ENCODE data around the gene FDXR.

FDXR gene

DNA sequence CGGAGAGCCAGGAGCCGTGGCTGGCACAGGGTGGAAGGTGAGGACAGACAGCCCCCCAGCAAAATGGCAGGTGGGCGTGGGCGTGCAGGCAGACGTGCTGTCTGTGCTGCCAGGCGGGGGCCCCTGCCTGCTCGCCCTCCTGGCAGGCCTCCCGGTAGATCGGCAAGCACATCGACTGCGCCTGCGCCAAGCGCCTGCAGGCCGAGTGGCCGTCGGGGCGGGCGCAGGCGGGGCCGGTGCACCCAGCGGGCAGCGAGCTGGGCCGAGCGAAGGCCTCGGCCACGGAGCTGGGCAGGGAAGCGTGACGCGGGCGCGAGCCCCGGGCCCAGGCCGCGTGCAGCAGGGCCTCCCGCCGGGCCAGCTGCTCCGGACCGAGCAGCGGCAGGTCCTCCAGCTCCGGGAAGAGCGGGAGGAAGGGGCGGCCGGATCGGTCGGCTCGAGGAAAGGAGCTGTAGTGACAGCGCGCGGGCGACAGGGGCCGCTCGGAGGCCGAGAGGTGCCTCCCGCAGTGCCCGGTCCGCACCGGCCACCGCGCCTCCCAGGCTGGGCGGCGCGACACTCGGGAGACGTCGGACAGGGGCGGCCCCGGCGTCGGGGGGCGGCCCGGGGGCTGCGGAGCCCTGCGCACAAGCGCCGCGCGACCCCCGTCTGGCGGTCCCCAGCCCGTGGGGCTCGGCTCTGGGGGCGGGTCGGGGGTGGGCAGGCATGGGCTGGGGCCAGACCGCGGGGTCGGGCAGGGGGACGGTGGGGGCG is 30.0 kb downstream of the FDXR start:
- Histone ChIP-seq H3K4ac (ENCODE audit: low read depth, low read length) (no peak overlapping the region), H3K27me3 (ENCODE audit: insufficient read depth, low read length, poor library complexity) (peaks cover 2% of the 10 kb centered on the region), H3K23ac (ENCODE audit: low read length) (peak overlapping the region; percentile 66), H4K5ac (ENCODE audit: low read length) (no peak overlapping the region), H3K4me2 (ENCODE audit: low read length) (peak overlapping the region; percentile 83), H3K4me3 (ENCODE audit: low read length) (no peak overlapping the region), H3K79me1 (ENCODE audit: low read length) (no peaks in the 10 kb centered on the region), H3K18ac (ENCODE audit: low read length) (no peak overlapping the region), H4K8ac (ENCODE audit: low read depth, low read length) (no peak overlapping the region), H2AK5ac (ENCODE audit: low read length) (no peak overlapping the region), H3K4me1 (ENCODE audit: control insufficient read depth, low read depth, low read length) (peaks cover 4% of the 10 kb centered on the region), H3K36me3 (ENCODE audit: control insufficient read depth, insufficient read depth, low read length) (no peaks in the 10 kb centered on the region), H2BK5ac (ENCODE audit: low read length) (no peak overlapping the region), H3K27ac (ENCODE audit: low read depth, low read length) (no peak overlapping the region), H3K56ac (ENCODE audit: low read length) (peak overlapping the region; percentile 81), H2BK120ac (ENCODE audit: low read depth, low read length) (no peak overlapping the region), H3K9ac (ENCODE audit: low read length) (peak overlapping the region; percentile 56), H3K79me2 (ENCODE audit: control insufficient read depth, insufficient read depth, low read length) (no peaks in the 10 kb centered on the region), H2BK15ac (replicated peaks; ENCODE audit: low read depth) (no peak overlapping the region)
- peak; percentile 64 for DNase-seq
- no CpG with 5 or more reads among the region's 88 CpGs for WGBS (ENCODE audit: extremely low coverage, insufficient coverage, low lambda C conversion rate)

DNA sequence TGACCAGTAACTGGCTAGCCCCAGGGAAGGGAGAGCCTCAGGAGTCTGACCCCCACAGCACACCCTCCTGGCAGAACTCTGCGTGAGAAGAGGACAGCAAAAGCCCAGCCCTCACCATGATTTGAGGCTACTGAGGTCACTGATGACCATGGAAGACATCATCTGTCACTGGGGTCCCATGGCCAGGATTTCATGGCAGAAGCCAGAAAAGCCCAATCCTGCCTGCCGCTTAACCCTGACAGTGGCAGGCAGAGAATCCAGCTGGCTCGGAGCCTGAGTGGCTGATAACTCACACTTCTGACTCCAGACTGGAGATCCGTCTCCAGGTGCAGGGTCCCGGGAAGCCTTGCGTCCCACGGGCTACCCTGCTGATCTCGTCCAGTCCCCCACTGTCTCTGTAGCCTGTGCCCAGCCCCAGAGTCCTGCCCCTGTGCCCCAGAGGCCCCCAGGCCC is 30.6 kb downstream of the FDXR start:
- H4K5ac ChIP-seq (ENCODE audit: low read length), result no peak overlapping the region
- WGBS (ENCODE audit: extremely low coverage, insufficient coverage, low lambda C conversion rate), result no CpG with 5 or more reads among the region's 8 CpGs

GRCh38 chr17:74840989-74841666 is 31.7 kb downstream of the FDXR start:
- no peak overlapping the region for H4K8ac ChIP-seq (ENCODE audit: low read depth, low read length)
- H4K5ac ChIP-seq (ENCODE audit: low read length), result no peak overlapping the region
- no CpG with 5 or more reads among the region's 13 CpGs for WGBS (ENCODE audit: extremely low coverage, insufficient coverage, low lambda C conversion rate)
- H3K4me1 ChIP-seq (ENCODE audit: control insufficient read depth, low read depth, low read length), result peaks cover 4% of the 10 kb centered on the region
- no peak overlapping the region for H2AK5ac ChIP-seq (ENCODE audit: low read length)
- H2BK5ac ChIP-seq (ENCODE audit: low read length), result no peak overlapping the region
- no peak overlapping the region for H3K4me3 ChIP-seq (ENCODE audit: low read length)
- no peaks in the 10 kb centered on the region for H3K79me2 ChIP-seq (ENCODE audit: control insufficient read depth, insufficient read depth, low read length)
- H3K9ac ChIP-seq (ENCODE audit: low read length), result no peak overlapping the region
- H3K56ac ChIP-seq (ENCODE audit: low read length), result peak overlapping the region; percentile 25
- DNase-seq, result peak; percentile 34
- no peaks in the 10 kb centered on the region for H3K79me1 ChIP-seq (ENCODE audit: low read length)
- peaks cover 2% of the 10 kb centered on the region for H3K27me3 ChIP-seq (ENCODE audit: insufficient read depth, low read length, poor library complexity)
- no peak overlapping the region for H3K4me2 ChIP-seq (ENCODE audit: low read length)
- no peak overlapping the region for H3K27ac ChIP-seq (ENCODE audit: low read depth, low read length)
- no peak overlapping the region for H3K4ac ChIP-seq (ENCODE audit: low read depth, low read length)
- H3K36me3 ChIP-seq (ENCODE audit: control insufficient read depth, insufficient read depth, low read length), result no peaks in the 10 kb centered on the region
- no peak overlapping the region for H3K18ac ChIP-seq (ENCODE audit: low read length)
- H3K23ac ChIP-seq (ENCODE audit: low read length), result no peak overlapping the region
- H2BK15ac ChIP-seq (replicated peaks; ENCODE audit: low read depth), result no peak overlapping the region
- no peak overlapping the region for H2BK120ac ChIP-seq (ENCODE audit: low read depth, low read length)

More for the DNA sequence above, 30.6 kb downstream of the FDXR start:
- Histone ChIP-seq H3K27ac (ENCODE audit: low read depth, low read length) (no peak overlapping the region), H3K23ac (ENCODE audit: low read length) (peak overlapping the region; percentile 66), H2BK15ac (replicated peaks; ENCODE audit: low read depth) (no peak overlapping the region), H3K9ac (ENCODE audit: low read length) (no peak overlapping the region), H3K18ac (ENCODE audit: low read length) (no peak overlapping the region), H3K27me3 (ENCODE audit: insufficient read depth, low read length, poor library complexity) (peaks cover 2% of the 10 kb centered on the region), H4K8ac (ENCODE audit: low read depth, low read length) (no peak overlapping the region), H3K36me3 (ENCODE audit: control insufficient read depth, insufficient read depth, low read length) (no peaks in the 10 kb centered on the region), H3K79me1 (ENCODE audit: low read length) (no peaks in the 10 kb centered on the region), H3K4ac (ENCODE audit: low read depth, low read length) (no peak overlapping the region), H2AK5ac (ENCODE audit: low read length) (no peak overlapping the region), H3K56ac (ENCODE audit: low read length) (peak overlapping the region; percentile 42), H2BK5ac (ENCODE audit: low read length) (no peak overlapping the region), H3K4me3 (ENCODE audit: low read length) (no peak overlapping the region), H3K79me2 (ENCODE audit: control insufficient read depth, insufficient read depth, low read length) (no peaks in the 10 kb centered on the region), H2BK120ac (ENCODE audit: low read depth, low read length) (no peak overlapping the region), H3K4me2 (ENCODE audit: low read length) (no peak overlapping the region), H3K4me1 (ENCODE audit: control insufficient read depth, low read depth, low read length) (peaks cover 4% of the 10 kb centered on the region)
- DNase-seq, result no peak

GRCh38 chr17:74839990-74840852 is 32.6 kb downstream of the FDXR start:
- Histone ChIP-seq H3K4me1 (ENCODE audit: control insufficient read depth, low read depth, low read length) (peaks cover 4% of the 10 kb centered on the region), H3K27me3 (ENCODE audit: insufficient read depth, low read length, poor library complexity) (peaks cover 2% of the 10 kb centered on the region), H2BK15ac (replicated peaks; ENCODE audit: low read depth) (no peak overlapping the region), H3K27ac (ENCODE audit: low read depth, low read length) (no peak overlapping the region), H3K18ac (ENCODE audit: low read length) (no peak overlapping the region), H2BK5ac (ENCODE audit: low read length) (no peak overlapping the region), H3K23ac (ENCODE audit: low read length) (peak overlapping the region; percentile 35), H3K4ac (ENCODE audit: low read depth, low read length) (no peak overlapping the region), H4K5ac (ENCODE audit: low read length) (no peak overlapping the region), H2AK5ac (ENCODE audit: low read length) (no peak overlapping the region), H4K8ac (ENCODE audit: low read depth, low read length) (no peak overlapping the region), H3K9ac (ENCODE audit: low read length) (no peak overlapping the region), H3K36me3 (ENCODE audit: control insufficient read depth, insufficient read depth, low read length) (no peaks in the 10 kb centered on the region), H3K4me2 (ENCODE audit: low read length) (no peak overlapping the region), H3K56ac (ENCODE audit: low read length) (peak overlapping the region; percentile 25), H3K79me1 (ENCODE audit: low read length) (no peaks in the 10 kb centered on the region), H2BK120ac (ENCODE audit: low read depth, low read length) (no peak overlapping the region), H3K4me3 (ENCODE audit: low read length) (no peak overlapping the region), H3K79me2 (ENCODE audit: control insufficient read depth, insufficient read depth, low read length) (no peaks in the 10 kb centered on the region)
- no CpG with 5 or more reads among the region's 7 CpGs for WGBS (ENCODE audit: extremely low coverage, insufficient coverage, low lambda C conversion rate)
- no peak for DNase-seq

DNA sequence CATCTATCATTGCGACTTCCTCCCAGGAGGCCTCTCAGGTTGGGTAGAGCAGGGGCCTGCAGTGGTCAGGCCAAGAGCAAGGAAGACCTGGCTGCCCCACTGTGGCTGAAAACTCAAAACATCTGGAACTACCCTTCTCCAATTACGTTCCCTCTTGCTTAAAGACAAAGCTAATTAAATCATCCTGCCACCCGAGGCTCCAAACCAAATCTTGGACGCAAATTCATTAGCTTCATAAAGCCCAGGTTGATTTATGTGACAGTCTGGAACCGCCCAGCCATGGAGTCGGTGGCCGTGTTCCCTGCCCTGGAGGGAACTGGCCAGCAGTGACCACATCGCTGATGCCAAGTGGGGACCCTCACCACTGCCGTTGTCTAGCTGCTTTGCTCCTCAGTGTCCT is 34.5 kb downstream of the FDXR start:
- no peak overlapping the region for H2AK5ac ChIP-seq (ENCODE audit: low read length)
- no peak overlapping the region for H2BK15ac ChIP-seq (replicated peaks; ENCODE audit: low read depth)
- no CpG with 5 or more reads among the region's 9 CpGs for WGBS (ENCODE audit: extremely low coverage, insufficient coverage, low lambda C conversion rate)
- no peak for DNase-seq
- no peak overlapping the region for H3K18ac ChIP-seq (ENCODE audit: low read length)
- H2BK120ac ChIP-seq (ENCODE audit: low read depth, low read length), result no peak overlapping the region
- H3K27me3 ChIP-seq (ENCODE audit: insufficient read depth, low read length, poor library complexity), result no peaks in the 10 kb centered on the region
- H3K79me2 ChIP-seq (ENCODE audit: control insufficient read depth, insufficient read depth, low read length), result no peaks in the 10 kb centered on the region
- H3K9ac ChIP-seq (ENCODE audit: low read length), result no peak overlapping the region
- no peak overlapping the region for H3K4me2 ChIP-seq (ENCODE audit: low read length)
- H3K23ac ChIP-seq (ENCODE audit: low read length), result no peak overlapping the region
- H3K27ac ChIP-seq (ENCODE audit: low read depth, low read length), result no peak overlapping the region
- H3K4me3 ChIP-seq (ENCODE audit: low read length), result no peak overlapping the region
- H3K4ac ChIP-seq (ENCODE audit: low read depth, low read length), result no peak overlapping the region
- no peak overlapping the region for H4K8ac ChIP-seq (ENCODE audit: low read depth, low read length)
- H3K79me1 ChIP-seq (ENCODE audit: low read length), result no peaks in the 10 kb centered on the region
- H3K4me1 ChIP-seq (ENCODE audit: control insufficient read depth, low read depth, low read length), result peaks cover 4% of the 10 kb centered on the region
- no peak overlapping the region for H2BK5ac ChIP-seq (ENCODE audit: low read length)
- no peaks in the 10 kb centered on the region for H3K36me3 ChIP-seq (ENCODE audit: control insufficient read depth, insufficient read depth, low read length)
- no peak overlapping the region for H4K5ac ChIP-seq (ENCODE audit: low read length)
- no peak overlapping the region for H3K56ac ChIP-seq (ENCODE audit: low read length)

All from mesendoderm (in vitro differentiated cells).